ENCODE results near the gene WDR36. TPM values are rescaled to one million over a fixed set of nuclear protein-coding genes. Genes with fewer than 3 reads are reported as not detected.

The WDR36 gene
- total RNA-seq, 1 experiment from 2014 or later, result 53.6 TPM

- Histone ChIP-seq H3K4me3 (replicated peaks in 1 of 2; ENCODE audit: low read depth in 1 of 2, low read length in 2 of 2) (no peak overlapping the region), H4K20me1 (ENCODE audit: insufficient read depth) (no peaks in the 10 kb centered on the region), H3K9ac (ENCODE audit: low read length) (no peak overlapping the region), H3K79me2 (ENCODE audit: insufficient read depth, low read length) (no peaks in the 10 kb centered on the region), H3K27ac (ENCODE audit: low read depth, low read length) (no peak overlapping the region), H3K36me3 (ENCODE audit: control insufficient read depth in 1 of 2, insufficient read depth in 2 of 2, low read length in 2 of 2) (no peaks in the 10 kb centered on the region), H3K4me1 (ENCODE audit: control insufficient read depth in 1 of 2, insufficient read depth in 2 of 2, low read length in 2 of 2) (no peaks in the 10 kb centered on the region), H3K27me3 (ENCODE audit: insufficient read depth, low read length) (no peaks in the 10 kb centered on the region), H3K9me2 (ENCODE audit: insufficient read depth) (no peaks in the 10 kb centered on the region), H3K4me2 (ENCODE audit: low read length) (no peak overlapping the region), H3K9me3 (ENCODE audit: control insufficient read depth in 1 of 2, insufficient read depth in 1 of 2, low read depth in 1 of 2, low read length in 2 of 2) (no peaks in the 10 kb centered on the region), H2AFZ (ENCODE audit: low read depth, low read length, poor library complexity, severe bottlenecking) (no peak overlapping the region)
- CTCF ChIA-PET, result interaction anchor here (1.8 kb wide), 1 partner anchor 109 kb away, joined by 4 read pairs; no protein-coding TSS in a partner anchor
- DNase-seq (ENCODE audit: low read depth, low spot score) (no peak), ATAC-seq (no peak)
- POLR2A ChIA-PET, result no interaction called here
- no peak for TF ChIP-seq CEBPB (IDR thresholded peaks at IDR 0.05; ENCODE audit: low read depth)
- TF ChIP-seq ZBTB33 (IDR thresholded peaks at IDR 0.05; ENCODE audit: extremely low read depth, insufficient replicate concordance, low read length), result no peak
- TF ChIP-seq FOSL1 (IDR thresholded peaks at IDR 0.05; ENCODE audit: low read depth), result no peak
- TF ChIP-seq ELF1 (IDR thresholded peaks at IDR 0.05; ENCODE audit: borderline replicate concordance, low read depth), result no peak
- TF ChIP-seq, protein P1, sequence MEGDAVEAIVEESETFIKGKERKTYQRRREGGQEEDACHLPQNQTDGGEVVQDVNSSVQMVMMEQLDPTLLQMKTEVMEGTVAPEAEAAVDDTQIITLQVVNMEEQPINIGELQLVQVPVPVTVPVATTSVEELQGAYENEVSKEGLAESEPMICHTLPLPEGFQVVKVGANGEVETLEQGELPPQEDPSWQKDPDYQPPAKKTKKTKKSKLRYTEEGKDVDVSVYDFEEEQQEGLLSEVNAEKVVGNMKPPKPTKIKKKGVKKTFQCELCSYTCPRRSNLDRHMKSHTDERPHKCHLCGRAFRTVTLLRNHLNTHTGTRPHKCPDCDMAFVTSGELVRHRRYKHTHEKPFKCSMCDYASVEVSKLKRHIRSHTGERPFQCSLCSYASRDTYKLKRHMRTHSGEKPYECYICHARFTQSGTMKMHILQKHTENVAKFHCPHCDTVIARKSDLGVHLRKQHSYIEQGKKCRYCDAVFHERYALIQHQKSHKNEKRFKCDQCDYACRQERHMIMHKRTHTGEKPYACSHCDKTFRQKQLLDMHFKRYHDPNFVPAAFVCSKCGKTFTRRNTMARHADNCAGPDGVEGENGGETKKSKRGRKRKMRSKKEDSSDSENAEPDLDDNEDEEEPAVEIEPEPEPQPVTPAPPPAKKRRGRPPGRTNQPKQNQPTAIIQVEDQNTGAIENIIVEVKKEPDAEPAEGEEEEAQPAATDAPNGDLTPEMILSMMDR (IDR thresholded peaks at IDR 0.05 in 2 of 3, conservative IDR thresholded peaks at IDR 0.05 in 1 of 3; ENCODE audit: borderline replicate concordance in 1 of 3, insufficient read depth in 1 of 3, low read depth in 2 of 3, low read length in 2 of 3), result no peak
- no peak for TF ChIP-seq TCF7L2 (IDR thresholded peaks at IDR 0.05; ENCODE audit: borderline replicate concordance, extremely low read depth, insufficient read depth, insufficient read length)
- RAD21 ChIA-PET (ENCODE audit: low non-redundant PET in 1 of 2, low total read pairs in 2 of 2, uncharacterized antibody in 2 of 2, unreplicated experiment in 2 of 2), result no interaction called here
- BruUV-seq (replicated peaks), result no TSS peak
- intact Hi-C loops (cut with micrococcal nuclease), result no loop called here
Measured at GRCh38 chr5:111168608-111169007, 76.5 kb downstream of the WDR36 start.
